ENCODE data around the gene ITPRIPL2.

The ITPRIPL2 gene

GRCh38 chr16:19130852-19131824, 17.4 kb downstream of the ITPRIPL2 start:
- peak overlapping the region; percentile 14 for H3K4me3 ChIP-seq (ENCODE audit: low read depth, low read length)
- DNase-seq (ENCODE audit: low read depth) = peak; percentile 60

GRCh38 chr16:19131825-19132218, 18.1 kb downstream of the ITPRIPL2 start:
- no peak overlapping the region for H3K4me3 ChIP-seq (ENCODE audit: low read depth, low read length)
- no peak for TF ChIP-seq CTCF (IDR thresholded peaks at IDR 0.05; ENCODE audit: insufficient read depth, low read depth, low read length, missing control alignments)
- DNase-seq (ENCODE audit: low read depth) = no peak

More at GRCh38 chr16:19130852-19131824, 17.4 kb downstream of the ITPRIPL2 start:
- no peak for TF ChIP-seq CTCF (IDR thresholded peaks at IDR 0.05; ENCODE audit: insufficient read depth, low read depth, low read length, missing control alignments)

- peak; percentile 65 for DNase-seq (ENCODE audit: low read depth)
- no peak overlapping the region for H3K4me3 ChIP-seq (ENCODE audit: low read depth, low read length)
- TF ChIP-seq CTCF (IDR thresholded peaks at IDR 0.05; ENCODE audit: insufficient read depth, low read depth, low read length, missing control alignments) = no peak
These were observed 18.5 kb downstream of the ITPRIPL2 start for GRCh38 chr16:19132255-19132654.

GRCh38 chr16:19132898-19133297, 19.1 kb downstream of the ITPRIPL2 start:
- TF ChIP-seq CTCF (IDR thresholded peaks at IDR 0.05; ENCODE audit: insufficient read depth, low read depth, low read length, missing control alignments) = no peak
- DNase-seq (ENCODE audit: low read depth) = peak; percentile 79
- no peak overlapping the region for H3K4me3 ChIP-seq (ENCODE audit: low read depth, low read length)

GRCh38 chr16:19133600-19133999, 19.8 kb downstream of the ITPRIPL2 start:
- no peak overlapping the region for H3K4me3 ChIP-seq (ENCODE audit: low read depth, low read length)
- no peak for TF ChIP-seq CTCF (IDR thresholded peaks at IDR 0.05; ENCODE audit: insufficient read depth, low read depth, low read length, missing control alignments)
- no peak for DNase-seq (ENCODE audit: low read depth)

GRCh38 chr16:19135201-19135842, 21.6 kb downstream of the ITPRIPL2 start:
- DNase-seq (ENCODE audit: low read depth) = no peak
- H3K4me3 ChIP-seq (ENCODE audit: low read depth, low read length) = no peak overlapping the region
- no peak for TF ChIP-seq CTCF (IDR thresholded peaks at IDR 0.05; ENCODE audit: insufficient read depth, low read depth, low read length, missing control alignments)

All from GM12865 (cell line).